ENCODE data around the gene CALM1. TPM values are rescaled to one million over a fixed set of nuclear protein-coding genes. Genes with fewer than 3 reads are reported as not detected.

The CALM1 gene
- total RNA-seq, 1 experiment from 2014 or later: 373 TPM

GRCh38 chr14:90450667-90451066, 53.8 kb downstream of the CALM1 start:
- H3K27me3 Mint-ChIP-seq (ENCODE audit: low read depth): no peaks in the 10 kb centered on the region
- ChIA-PET POLR2A (no interaction called here), CTCF (no interaction called here)
- H3K36me3 Mint-ChIP-seq: peaks cover 9% of the 10 kb centered on the region
- no peak overlapping the region for H3K27ac Mint-ChIP-seq
- peaks cover 12% of the 10 kb centered on the region for H3K9me3 Mint-ChIP-seq
- ATAC-seq (no peak), DNase-seq (ENCODE audit: low spot score) (no peak)
- TF ChIP-seq SOX15 (CRISPR knock-in tag; IDR thresholded peaks at IDR 0.05) (no peak), FOXK1 (CRISPR knock-in tag; IDR thresholded peaks at IDR 0.05) (no peak), ZNF671 (CRISPR knock-in tag; IDR thresholded peaks at IDR 0.05) (no peak), ARID4B (CRISPR knock-in tag; IDR thresholded peaks at IDR 0.05; ENCODE audit: borderline replicate concordance) (no peak), RELA (CRISPR knock-in tag; IDR thresholded peaks at IDR 0.05; ENCODE audit: borderline replicate concordance) (no peak), SMAD3 (CRISPR knock-in tag; IDR thresholded peaks at IDR 0.05; ENCODE audit: borderline replicate concordance) (no peak), ATF2 (CRISPR knock-in tag; IDR thresholded peaks at IDR 0.05; ENCODE audit: borderline replicate concordance, low read depth) (no peak), E2F4 (CRISPR knock-in tag; IDR thresholded peaks at IDR 0.05; ENCODE audit: borderline replicate concordance, low read depth) (no peak), TP53 (CRISPR knock-in tag; IDR thresholded peaks at IDR 0.05) (no peak), ESRRA (CRISPR knock-in tag; IDR thresholded peaks at IDR 0.05; ENCODE audit: borderline replicate concordance) (no peak), GABPB1 (CRISPR knock-in tag; IDR thresholded peaks at IDR 0.05) (no peak)
- peaks cover 12% of the 10 kb centered on the region for H3K4me1 Mint-ChIP-seq
- no peak overlapping the region for H3K4me3 Mint-ChIP-seq

- DNase-seq (ENCODE audit: low spot score): no peak
- ChIA-PET POLR2A (no interaction called here), CTCF (interaction anchor here (0.6 kb wide), 1 partner anchor 722 kb away, joined by 3 read pairs; no protein-coding TSS in a partner anchor)
- no peaks in the 10 kb centered on the region for H3K27me3 Mint-ChIP-seq (ENCODE audit: low read depth)
- no peak for ATAC-seq
- H3K36me3 Mint-ChIP-seq: peaks cover 9% of the 10 kb centered on the region
- peaks cover 12% of the 10 kb centered on the region for H3K4me1 Mint-ChIP-seq
- no peak overlapping the region for H3K4me3 Mint-ChIP-seq
- H3K9me3 Mint-ChIP-seq: peaks cover 12% of the 10 kb centered on the region
- no peak overlapping the region; the same call in 1 of the 2 replicates for H3K27ac Mint-ChIP-seq
- TF ChIP-seq ZNF423 (CRISPR knock-in tag; IDR thresholded peaks at IDR 0.05): no peak
- no peak for TF ChIP-seq ARID4B (CRISPR knock-in tag; IDR thresholded peaks at IDR 0.05; ENCODE audit: borderline replicate concordance)
- no peak for TF ChIP-seq CREB1 (CRISPR knock-in tag; IDR thresholded peaks at IDR 0.05)
- no peak for TF ChIP-seq ZMAT4 (CRISPR knock-in tag; IDR thresholded peaks at IDR 0.05)
- TF ChIP-seq ATF6 (CRISPR knock-in tag; IDR thresholded peaks at IDR 0.05): no peak
- no peak for TF ChIP-seq AFF4 (CRISPR knock-in tag; IDR thresholded peaks at IDR 0.05; ENCODE audit: borderline replicate concordance)
Measured at GRCh38 chr14:90451443-90451842, 54.6 kb downstream of the CALM1 start.
